ENCODE data around the gene CITED2. TPM values are rescaled to one million over a fixed set of nuclear protein-coding genes. Genes with fewer than 3 reads are reported as not detected.
A peak's percentile ranks its signal among the peaks of the same experiment; 100 is the strongest.

CITED2 gene
- total RNA-seq, 1 donor from 2014 or later = 222 TPM

- Histone ChIP-seq H3K4me1 (no peaks in the 10 kb centered on the region), H3K9me3 (ENCODE audit: low read depth) (no peaks in the 10 kb centered on the region), H3K4me3 (no peak overlapping the region), H3K4me2 (no peak overlapping the region), H3K27me3 (no peaks in the 10 kb centered on the region), H3K79me2 (ENCODE audit: low read depth) (no peaks in the 10 kb centered on the region), H3K36me3 (no peaks in the 10 kb centered on the region), H4K20me1 (ENCODE audit: low read depth) (no peaks in the 10 kb centered on the region), H2AFZ (replicated peaks) (no peak overlapping the region), H3F3A (ENCODE audit: low read depth) (no peaks in the 10 kb centered on the region), H3K27ac (no peak overlapping the region), H3K9ac (no peak overlapping the region)
- Mint-ChIP-seq H3K27me3 (ENCODE audit: insufficient read depth, low read depth) (no peaks in the 10 kb centered on the region), H3K27ac (no peak overlapping the region), H3K4me3 (no peak overlapping the region), H3K9me3 (peaks cover 11% of the 10 kb centered on the region), H3K4me1 (no peaks in the 10 kb centered on the region), H3K36me3 (peaks cover 3% of the 10 kb centered on the region)
- TF ChIP-seq EZH2 (IDR thresholded peaks at IDR 0.05) = no peak
- no peak for TF ChIP-seq EZH2phosphoT487 (IDR thresholded peaks at IDR 0.05)
- TF ChIP-seq, protein P1, sequence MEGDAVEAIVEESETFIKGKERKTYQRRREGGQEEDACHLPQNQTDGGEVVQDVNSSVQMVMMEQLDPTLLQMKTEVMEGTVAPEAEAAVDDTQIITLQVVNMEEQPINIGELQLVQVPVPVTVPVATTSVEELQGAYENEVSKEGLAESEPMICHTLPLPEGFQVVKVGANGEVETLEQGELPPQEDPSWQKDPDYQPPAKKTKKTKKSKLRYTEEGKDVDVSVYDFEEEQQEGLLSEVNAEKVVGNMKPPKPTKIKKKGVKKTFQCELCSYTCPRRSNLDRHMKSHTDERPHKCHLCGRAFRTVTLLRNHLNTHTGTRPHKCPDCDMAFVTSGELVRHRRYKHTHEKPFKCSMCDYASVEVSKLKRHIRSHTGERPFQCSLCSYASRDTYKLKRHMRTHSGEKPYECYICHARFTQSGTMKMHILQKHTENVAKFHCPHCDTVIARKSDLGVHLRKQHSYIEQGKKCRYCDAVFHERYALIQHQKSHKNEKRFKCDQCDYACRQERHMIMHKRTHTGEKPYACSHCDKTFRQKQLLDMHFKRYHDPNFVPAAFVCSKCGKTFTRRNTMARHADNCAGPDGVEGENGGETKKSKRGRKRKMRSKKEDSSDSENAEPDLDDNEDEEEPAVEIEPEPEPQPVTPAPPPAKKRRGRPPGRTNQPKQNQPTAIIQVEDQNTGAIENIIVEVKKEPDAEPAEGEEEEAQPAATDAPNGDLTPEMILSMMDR (IDR thresholded peaks at IDR 0.05) = no peak
- no peak for DNase-seq (ENCODE audit: low spot score)
Observed at GRCh38 chr6:139341060-139341459, 33.4 kb downstream of the CITED2 start.

- Histone ChIP-seq H4K20me1 (ENCODE audit: low read depth) (no peaks in the 10 kb centered on the region), H2AFZ (replicated peaks) (peak overlapping the region; percentile 26), H3K79me2 (ENCODE audit: low read depth) (no peaks in the 10 kb centered on the region), H3F3A (ENCODE audit: low read depth) (no peaks in the 10 kb centered on the region), H3K27ac (no peak overlapping the region), H3K9ac (no peak overlapping the region), H3K27me3 (no peaks in the 10 kb centered on the region), H3K4me3 (no peak overlapping the region), H3K36me3 (no peaks in the 10 kb centered on the region), H3K4me2 (no peak overlapping the region), H3K9me3 (ENCODE audit: low read depth) (no peaks in the 10 kb centered on the region), H3K4me1 (no peaks in the 10 kb centered on the region)
- Mint-ChIP-seq H3K4me1 (no peaks in the 10 kb centered on the region), H3K27ac (no peak overlapping the region), H3K9me3 (peaks cover 11% of the 10 kb centered on the region), H3K36me3 (peaks cover 3% of the 10 kb centered on the region), H3K4me3 (no peak overlapping the region), H3K27me3 (ENCODE audit: insufficient read depth, low read depth) (no peaks in the 10 kb centered on the region)
- no peak for DNase-seq (ENCODE audit: low spot score)
- no peak for TF ChIP-seq EZH2 (IDR thresholded peaks at IDR 0.05)
- TF ChIP-seq, protein P1 (IDR thresholded peaks at IDR 0.05) = no peak
- TF ChIP-seq EZH2phosphoT487 (IDR thresholded peaks at IDR 0.05) = no peak
Observed at GRCh38 chr6:139338795-139339194, 35.7 kb downstream of the CITED2 start.

DNA sequence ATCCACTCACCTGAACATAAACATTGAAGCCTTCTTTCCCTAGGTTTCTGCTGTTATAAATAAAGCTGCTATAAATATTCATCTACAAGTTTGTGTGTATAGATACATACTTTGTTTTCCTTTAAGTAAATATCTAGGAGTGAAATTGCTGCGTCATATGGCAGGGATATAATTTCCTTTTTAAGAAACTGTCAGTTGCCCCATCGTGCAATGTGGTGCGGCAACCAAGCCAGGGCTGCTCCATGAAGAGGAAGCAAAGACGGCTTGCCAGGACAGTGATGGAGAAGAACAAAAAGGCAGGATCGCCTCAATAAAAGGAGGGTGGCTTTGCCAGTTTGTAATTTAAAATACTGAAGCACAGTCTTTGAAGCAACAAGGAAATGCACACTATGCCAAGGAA lies 36.6 kb downstream of the CITED2 start:
- no peak overlapping the region for H3K4me3 Mint-ChIP-seq
- H3K27ac Mint-ChIP-seq = no peak overlapping the region
- Histone ChIP-seq H3K79me2 (ENCODE audit: low read depth) (no peaks in the 10 kb centered on the region), H3K9me3 (ENCODE audit: low read depth) (no peaks in the 10 kb centered on the region), H2AFZ (replicated peaks) (no peak overlapping the region), H4K20me1 (ENCODE audit: low read depth) (no peaks in the 10 kb centered on the region), H3K27me3 (no peaks in the 10 kb centered on the region), H3F3A (ENCODE audit: low read depth) (no peaks in the 10 kb centered on the region), H3K4me1 (no peaks in the 10 kb centered on the region), H3K4me3 (no peak overlapping the region), H3K36me3 (no peaks in the 10 kb centered on the region), H3K27ac (no peak overlapping the region), H3K9ac (no peak overlapping the region), H3K4me2 (no peak overlapping the region)
- no peaks in the 10 kb centered on the region for H3K4me1 Mint-ChIP-seq
- peaks cover 7% of the 10 kb centered on the region for H3K9me3 Mint-ChIP-seq
- peaks cover 3% of the 10 kb centered on the region for H3K36me3 Mint-ChIP-seq
- no peaks in the 10 kb centered on the region for H3K27me3 Mint-ChIP-seq (ENCODE audit: insufficient read depth, low read depth)
- no peak for TF ChIP-seq EZH2phosphoT487 (IDR thresholded peaks at IDR 0.05)
- no peak for TF ChIP-seq EZH2 (IDR thresholded peaks at IDR 0.05)
- TF ChIP-seq, protein P1 (IDR thresholded peaks at IDR 0.05) = no peak
- no peak for DNase-seq (ENCODE audit: low spot score)

Measured in neural progenitor cell (in vitro differentiated cells).